ENCODE measurements around the gene SYPL2.

DNA sequence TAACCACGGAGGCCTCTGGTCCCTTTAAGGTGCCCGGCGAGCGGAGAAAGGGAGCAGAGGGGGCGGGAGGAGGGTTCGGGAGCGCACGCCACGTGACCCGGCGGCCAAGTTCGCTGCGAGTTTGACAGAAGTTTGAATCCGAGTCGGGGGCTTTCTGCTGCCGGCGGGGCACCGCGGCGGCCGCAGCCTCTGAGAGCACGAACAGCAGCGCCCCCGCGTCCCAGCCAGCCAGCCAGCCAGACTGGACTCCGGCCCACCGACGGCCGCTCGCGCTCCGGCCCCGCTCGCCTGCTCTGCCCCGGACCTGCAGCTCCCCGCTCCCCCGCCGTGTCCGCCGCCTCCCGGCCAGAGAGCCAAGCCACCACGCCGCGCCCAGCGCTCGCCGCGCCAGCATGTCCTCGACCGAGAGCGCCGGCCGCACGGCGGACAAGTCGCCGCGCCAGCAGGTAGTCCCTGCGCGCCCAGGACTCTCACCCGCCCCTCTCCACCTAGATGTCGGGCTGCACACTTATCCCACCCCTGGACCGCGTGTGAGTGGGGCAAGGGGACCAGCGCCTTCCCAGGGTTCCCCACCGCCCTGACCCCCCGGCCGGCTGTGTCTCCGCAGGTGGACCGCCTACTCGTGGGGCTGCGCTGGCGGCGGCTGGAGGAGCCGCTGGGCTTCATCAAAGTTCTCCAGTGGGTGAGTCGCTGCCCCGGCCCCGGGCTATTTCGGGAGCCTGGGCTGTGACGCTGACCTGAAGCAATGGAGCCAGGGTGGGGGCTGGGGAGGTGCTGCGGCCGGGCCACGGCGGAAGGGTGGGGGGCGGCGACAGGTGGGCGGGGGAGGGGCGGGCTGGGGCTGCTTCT lies at the start of gene SYPL2:
- TF ChIP-seq POLR2AphosphoS5 (IDR thresholded peaks at IDR 0.05): no peak
- TF ChIP-seq, protein P1, sequence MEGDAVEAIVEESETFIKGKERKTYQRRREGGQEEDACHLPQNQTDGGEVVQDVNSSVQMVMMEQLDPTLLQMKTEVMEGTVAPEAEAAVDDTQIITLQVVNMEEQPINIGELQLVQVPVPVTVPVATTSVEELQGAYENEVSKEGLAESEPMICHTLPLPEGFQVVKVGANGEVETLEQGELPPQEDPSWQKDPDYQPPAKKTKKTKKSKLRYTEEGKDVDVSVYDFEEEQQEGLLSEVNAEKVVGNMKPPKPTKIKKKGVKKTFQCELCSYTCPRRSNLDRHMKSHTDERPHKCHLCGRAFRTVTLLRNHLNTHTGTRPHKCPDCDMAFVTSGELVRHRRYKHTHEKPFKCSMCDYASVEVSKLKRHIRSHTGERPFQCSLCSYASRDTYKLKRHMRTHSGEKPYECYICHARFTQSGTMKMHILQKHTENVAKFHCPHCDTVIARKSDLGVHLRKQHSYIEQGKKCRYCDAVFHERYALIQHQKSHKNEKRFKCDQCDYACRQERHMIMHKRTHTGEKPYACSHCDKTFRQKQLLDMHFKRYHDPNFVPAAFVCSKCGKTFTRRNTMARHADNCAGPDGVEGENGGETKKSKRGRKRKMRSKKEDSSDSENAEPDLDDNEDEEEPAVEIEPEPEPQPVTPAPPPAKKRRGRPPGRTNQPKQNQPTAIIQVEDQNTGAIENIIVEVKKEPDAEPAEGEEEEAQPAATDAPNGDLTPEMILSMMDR (IDR thresholded peaks at IDR 0.05): no peak
